Measurements from ENCODE around the gene CTBP1.
A peak's percentile ranks its signal among the peaks of the same experiment; 100 is the strongest.

The CTBP1 gene

DNA sequence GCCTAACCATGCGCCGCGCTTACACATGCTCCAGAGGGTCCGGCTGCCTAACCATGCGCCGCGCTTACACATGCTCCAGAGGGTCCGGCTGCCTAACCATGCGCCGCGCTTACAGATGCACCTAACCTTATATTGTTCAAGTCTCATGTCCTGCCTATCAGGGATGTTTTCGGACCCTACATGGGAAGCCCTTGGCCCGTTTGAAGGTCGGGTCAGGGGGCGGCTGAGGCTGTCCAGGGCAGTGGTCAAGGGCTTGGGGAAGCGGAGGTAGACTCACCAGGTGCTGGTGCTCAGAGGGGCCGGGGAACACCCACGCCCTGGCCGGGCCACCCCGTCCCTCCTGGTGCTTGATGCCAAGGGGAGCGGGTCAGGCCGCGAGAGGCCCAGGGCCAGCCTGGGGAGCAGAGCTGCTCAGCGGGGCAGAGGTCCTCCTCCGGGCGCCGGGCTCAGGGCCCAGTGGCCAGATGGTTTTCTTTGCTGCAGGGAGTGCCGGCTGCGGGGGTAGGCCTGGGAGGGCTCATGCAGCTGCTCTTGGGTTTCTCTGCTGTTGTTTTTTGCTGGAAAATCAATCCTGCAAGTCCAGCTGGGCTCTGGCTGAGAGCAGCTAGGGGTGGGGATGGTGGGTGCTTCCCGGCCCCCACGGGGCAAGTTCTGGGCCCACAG lies 41.2 kb downstream of the CTBP1 start:
- FAIRE-seq = peak; percentile 54

DNA sequence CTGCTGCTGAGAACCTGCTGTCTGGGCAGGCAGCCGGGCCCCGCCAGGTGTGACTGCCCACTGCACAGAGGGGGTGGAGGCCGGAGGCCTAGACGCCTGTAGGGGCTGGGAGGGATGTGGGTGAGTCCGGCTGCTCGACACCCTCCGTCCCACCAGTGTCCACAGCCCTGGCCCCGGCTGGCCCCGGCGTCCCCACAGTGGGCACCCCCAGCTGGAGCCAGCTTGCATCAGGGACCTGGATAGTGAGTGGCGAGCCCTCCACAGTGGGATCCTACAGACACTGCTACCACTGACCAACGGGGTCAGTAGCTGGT lies 41.8 kb downstream of the CTBP1 start:
- FAIRE-seq = no peak

DNA sequence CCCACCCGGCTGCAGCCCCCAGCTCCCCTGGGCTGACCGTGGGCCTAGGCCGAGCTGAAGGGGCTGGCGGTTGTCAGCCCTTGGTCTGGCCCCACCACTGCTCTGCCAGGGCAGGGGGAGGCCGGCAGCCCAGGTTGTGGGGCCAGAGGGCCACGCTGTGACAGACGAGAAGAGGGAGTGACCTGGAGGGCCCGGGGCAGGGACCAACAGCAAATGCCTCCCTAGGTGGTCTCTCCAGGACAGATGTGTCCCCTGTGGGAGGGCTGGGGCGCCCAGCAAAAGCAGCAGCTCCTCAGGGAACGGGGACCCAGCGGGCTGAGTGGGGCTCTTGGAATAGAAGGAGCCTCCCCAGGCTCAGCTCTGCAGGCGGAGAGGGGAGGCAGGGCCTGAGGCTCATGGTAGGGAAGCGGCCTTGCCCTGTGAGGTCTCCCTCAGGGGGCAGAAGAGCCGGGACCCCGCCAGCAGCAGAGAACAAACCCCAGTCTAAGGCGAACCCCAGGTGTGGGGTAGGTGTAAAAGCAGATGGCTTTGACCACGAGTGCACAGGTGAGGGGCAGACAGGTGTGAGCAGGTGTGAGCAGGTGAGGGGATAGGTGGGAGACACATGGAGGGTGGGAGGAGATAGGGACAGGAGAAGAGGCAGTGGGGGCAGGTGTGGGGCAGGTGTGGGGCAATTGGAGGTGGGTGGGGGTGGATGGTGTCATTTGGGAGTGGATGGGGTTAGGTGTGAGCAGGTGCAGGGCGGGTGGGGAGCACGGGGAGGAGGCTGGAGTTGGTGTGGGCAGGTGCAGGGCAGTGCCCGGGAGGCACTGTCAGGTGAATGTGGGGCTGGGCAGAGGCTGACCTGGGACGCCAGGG lies 42.4 kb downstream of the CTBP1 start:
- FAIRE-seq = no peak

DNA sequence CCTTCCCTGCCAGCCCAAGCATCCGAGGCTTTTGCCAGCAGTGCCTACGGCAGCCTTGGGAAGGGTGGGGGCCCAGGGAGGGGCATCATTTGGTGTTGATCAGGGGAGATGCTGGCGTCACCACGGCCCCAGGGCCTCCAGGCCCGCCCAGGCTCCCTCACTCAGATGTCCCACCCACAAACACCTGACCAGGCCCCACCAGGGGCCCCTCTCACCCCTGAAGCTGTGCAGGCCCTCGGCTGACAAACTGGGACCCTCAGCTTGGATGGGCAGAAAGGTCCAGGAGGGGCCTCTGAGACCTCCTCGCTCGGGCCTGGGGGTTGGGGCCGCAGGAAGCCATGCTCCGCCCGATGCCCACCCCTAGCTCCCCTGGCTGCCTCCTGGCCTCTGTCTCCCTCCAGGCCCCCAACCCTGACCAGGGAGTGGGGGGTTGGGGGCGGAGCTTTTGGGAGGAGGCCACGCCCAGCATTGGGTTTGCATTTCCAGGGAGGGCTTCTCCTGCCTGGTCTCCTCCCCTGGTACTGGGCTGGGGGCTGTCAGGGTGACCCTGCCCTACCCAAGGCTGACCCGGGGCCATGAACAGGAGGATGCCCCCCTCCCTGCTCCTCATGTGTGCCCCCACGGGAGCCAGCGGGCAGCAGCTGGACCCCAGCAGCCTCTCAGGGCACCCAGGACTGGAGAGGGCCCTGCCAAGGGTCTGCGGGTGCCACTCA lies 43.2 kb downstream of the CTBP1 start:
- no peak for FAIRE-seq

DNA sequence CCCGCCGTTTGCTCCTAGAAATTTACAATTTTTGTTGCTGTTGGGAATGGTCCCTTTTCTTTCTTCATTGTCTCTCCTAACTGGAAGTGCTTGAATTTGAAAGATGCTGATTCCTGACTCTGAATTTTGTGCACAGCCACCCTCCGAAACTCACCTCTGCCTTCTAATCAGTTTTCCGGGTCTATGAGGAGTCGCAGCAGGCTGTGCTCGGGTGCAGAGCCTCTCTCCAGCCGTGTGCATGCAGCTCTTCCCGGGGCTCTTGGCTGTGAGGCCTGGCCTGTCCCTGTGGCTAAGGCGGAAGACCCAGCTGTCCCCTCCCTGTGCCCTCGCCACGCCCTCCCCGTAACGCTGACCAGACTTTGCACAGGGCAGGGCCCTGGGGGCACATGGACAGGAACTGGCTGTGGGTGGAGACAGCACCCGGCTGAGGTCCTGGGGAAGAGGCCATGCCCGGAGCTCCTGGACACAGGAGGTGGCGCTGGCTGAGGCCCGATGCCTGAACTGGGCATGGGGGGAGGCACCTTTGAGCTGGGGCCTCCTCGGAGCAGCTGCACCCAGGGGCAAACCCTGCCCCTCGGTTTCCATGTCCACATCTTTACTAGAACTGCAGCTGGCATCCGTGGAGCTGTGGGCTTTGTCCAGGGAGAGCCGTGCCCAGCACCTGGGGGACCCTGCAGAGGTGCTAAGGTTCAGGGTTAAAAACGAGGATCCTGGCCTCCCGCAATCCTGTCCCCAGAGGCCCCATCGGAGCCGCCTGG lies 43.9 kb downstream of the CTBP1 start:
- FAIRE-seq = no peak

DNA sequence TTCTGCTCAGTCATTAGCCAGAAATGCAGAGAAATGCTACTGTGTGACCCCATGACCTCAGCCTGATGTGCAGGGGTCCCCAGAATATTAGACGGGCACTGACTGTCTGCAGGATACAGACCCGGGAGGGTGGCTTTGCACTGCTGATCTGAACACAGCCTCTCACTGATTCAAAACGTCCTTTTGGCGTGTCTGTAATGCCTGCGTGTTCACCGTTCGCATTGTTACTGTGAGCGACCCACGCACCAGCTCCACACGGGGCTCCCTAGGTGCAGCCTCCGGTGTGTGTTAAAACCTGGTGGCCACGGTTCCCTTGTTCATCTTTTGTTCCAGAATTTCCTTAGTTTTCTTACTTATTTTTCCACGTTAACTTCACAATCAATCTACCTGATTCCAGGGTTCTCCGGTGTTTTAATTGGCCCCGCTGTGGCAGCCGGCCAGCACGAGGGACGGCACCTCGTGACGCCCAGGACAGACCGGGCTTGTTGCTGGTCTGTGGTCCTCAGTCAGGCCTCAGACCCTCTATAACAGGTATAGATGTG lies 44.6 kb downstream of the CTBP1 start:
- no peak for FAIRE-seq

DNA sequence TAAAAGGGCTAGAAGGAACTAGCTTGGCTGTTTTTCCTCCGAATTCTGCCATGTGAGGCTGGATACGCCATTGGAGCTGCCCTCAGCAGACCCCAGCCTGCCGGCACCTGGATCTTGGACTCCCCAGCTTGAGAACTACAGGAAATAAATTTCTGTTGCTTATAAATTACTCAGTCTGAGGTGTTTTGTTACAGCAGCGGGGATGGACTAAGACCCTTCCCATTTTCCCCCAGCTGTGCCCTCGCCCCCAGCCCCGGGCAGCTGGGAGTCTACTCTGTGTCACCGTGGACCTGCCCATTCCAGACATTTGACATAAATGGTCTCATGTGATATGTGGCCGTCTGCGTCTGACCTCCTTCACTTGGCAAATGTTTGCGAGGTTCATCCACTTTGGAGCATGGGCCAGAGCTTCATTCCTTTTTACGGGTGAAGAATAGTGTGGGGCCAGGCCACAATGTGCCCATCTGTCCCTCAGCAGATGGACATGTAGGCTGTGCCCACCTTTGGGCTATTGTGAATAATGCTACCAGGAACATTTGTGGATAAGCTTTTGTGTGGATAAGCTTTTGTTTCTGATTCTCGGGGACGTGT lies 45.8 kb downstream of the CTBP1 start:
- FAIRE-seq = no peak

DNA sequence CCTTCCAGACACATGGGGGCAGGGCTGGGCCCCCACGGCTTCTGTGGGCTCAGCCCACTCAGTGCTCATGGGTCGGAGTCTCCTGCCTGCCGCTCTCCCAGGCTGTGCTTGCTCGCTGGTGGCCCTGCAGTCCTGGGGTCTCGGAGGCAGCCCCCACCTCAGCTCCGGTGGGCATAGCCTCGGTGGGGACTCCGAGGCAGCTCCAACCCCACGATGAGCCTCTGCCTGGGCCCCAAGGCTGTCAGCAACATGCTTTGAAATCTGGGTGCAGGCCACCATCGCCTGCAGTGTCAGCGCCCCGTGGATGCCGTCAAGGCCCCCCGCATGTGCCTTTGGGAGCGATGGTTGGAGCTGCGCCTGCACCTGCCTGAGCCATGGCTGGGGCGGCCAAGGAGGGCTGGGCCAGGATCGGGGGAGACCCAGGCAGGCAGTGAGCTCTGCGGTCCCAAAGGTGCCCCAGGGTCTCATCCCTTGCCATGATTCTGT lies 46.4 kb downstream of the CTBP1 start:
- no peak for FAIRE-seq

DNA sequence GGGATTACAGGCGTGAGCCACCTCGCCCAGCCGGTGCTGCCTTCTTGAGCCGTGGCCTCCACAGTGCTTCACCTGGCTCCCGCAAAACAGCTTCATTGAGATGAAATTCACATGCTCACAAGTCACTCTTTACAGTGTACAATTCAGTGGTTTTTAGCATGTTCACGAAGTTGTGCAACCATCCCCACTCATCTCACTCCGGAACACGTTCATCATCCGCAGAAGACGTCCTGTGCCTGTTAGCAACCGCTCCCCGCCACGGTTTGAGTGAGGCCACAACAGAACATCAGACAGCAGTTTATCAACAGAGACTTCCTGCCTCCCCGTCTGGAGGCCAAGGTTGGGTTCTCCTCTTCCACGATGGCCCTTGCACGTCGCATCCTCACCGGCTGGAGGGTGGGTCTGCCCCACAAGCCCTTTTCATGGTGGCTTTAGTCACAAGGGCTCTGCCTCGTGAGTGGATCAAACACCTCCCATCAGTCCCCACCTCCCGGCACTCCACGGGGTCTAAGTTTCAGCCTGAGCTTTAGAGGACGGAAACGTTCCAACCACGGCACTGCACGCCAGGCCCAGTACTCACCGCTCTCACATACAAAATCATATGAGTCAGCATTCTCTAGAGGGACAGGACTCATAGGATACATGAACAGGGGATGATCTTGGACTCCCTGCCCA lies 46.9 kb downstream of the CTBP1 start:
- no peak for FAIRE-seq

DNA sequence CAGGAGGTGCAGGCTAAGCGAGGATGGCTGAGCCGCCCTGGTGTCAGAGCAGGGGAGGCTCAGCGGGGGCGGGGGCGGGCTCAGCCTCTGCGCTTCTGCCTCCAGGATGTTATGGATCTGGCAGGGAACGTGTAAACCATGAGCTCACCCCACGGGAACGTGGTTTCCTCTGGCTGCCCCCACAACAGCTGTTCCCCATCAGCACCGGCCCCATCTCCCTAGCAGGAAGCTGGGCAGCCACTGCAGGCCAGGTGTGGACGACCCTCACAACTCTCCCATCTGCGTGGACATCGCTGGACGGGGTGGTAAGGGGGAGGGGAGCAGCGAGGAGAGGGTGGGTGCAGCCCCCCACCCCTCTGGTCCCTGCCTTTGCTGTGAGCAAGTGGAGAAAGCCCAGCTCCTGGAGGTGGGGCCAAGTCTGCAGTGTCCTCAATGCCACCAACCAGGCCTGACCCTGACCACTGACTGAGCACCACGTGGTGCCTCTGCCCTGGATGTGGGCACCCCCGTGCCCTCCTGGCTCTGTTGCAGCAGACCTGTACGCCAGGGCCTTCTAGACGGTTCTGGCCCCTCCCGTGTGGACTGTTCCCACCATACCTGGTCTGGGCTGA lies 48.4 kb downstream of the CTBP1 start:
- FAIRE-seq = no peak

DNA sequence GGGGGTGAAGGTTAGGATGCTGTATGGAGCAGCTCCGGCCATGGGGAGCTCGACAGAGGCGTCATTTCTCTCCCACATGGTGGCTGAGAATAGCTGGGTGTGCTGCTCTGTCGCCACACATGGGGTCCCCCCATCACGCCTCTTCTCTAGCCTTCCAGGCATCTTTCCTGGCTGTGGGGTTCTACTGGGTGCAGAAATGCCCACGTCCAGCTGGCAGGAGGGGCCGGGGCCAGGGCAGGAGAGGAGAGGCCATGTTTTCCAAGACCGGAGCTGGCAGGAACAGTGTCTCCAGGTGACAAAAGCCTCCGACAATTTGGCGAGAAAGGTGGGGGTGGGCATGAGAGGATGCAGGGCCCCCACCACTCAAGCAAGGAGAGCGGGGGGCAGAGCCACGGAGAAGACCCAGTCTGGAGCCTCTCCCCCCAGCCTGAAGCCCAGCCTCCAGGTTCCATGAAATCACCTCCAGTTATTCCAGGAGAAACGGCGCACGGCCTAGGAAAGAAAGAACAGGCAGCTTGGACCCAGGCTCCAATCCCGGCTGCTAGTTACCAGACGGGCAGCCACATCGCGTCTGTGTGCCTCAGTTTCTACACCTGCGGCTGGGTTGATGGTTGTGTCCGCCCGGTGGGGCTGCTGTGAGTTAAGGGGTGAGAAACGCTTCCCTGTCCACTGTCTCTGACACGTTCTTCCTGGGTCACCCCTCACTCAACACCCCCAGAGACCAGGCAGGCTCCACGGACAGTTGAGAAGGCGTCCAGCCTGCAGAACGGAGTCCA lies 49.2 kb downstream of the CTBP1 start:
- no peak for FAIRE-seq

DNA sequence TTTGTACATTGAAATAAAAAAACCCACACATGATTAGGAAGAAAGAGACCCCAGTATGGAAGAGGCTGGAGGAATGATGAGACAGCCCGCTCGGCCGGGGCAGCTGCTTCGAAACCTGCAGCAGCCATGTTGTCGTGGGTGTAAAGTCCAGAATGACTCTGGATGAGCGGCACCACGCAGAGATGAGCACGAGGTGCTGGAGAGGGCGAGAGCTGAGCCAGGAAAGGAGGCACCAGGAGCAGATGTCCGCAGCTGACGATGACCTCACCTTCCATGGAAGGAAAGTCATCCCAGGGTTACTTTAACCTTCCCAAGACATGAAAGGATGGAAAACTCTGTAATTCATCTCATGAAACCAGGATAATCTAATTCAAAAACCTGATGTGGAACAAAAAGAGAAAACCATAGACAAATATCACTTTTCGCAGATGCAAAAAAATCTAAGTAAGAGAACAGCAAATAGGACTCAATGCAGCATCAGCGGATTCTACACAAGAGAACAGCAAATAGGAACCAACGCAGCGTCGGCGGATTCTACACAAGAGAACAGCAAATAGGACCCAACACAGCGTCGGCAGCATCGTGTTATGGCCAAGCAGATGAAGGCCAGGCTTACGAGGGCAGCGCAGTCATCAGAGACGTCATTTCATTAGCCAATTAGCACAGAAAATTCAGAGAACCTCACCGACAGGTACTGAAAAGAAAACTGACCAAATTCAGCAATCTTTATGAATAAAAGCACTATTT lies 50.7 kb downstream of the CTBP1 start:
- no peak for FAIRE-seq

DNA sequence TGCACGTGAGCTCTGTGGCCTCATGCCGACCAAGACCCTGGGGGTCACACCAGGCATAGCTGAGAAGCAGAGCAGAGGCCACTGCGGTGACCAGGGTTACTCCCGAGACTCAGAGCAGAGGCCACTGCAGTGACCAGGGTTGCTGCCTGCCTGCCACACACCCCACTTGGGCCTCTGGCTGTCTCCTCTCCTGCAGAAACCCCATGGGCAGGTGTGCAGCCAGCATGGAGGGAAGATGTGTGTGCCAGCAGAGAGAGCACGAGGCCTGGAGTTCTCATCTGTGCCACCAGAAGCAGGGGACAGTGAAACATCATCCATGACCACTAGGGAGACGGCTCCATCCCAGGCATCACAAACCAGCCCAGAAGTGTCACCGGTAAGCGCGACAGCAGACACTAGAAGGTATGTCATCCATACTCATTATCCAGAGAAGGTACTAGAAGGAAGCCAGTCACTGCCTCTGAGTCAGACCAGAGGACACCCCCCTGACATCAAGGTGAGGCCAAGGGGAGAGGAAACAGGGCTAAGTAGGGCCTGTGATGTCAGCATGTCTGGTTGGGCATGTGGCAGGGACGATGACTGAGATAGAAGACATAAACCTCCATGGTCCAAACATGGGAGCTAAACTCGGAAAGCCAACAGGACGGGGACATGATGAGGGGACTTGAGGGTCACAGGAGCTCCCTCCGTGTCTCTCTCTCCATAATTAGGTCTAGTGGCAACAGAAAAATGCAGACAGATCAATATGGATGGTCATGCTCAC lies 52.3 kb downstream of the CTBP1 start:
- no peak for FAIRE-seq

DNA sequence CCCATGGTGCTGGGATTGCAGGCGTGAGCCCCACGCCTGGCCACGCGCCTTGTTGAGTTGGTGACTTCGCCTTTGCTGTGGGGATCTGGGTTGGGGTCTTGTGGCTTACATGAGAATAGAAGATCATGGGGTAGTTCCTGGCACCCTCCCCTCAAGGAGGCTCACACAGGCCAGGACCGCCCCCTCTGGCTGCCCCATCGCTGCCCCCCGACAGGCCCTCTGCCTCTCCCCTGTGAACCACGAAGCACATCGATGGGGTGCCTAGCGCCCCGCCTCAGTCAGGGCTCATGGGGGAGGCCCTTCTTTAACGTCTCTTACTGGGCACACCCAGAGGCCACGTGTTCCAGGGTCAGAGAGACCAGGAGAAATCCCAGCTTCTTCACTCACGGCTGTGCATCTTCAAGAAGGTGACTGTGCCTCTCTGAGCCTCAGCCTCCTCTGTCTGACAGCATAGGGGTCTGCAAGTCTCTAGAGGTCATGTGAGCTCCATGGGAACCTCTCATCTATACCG lies 53.0 kb downstream of the CTBP1 start:
- FAIRE-seq = no peak

DNA sequence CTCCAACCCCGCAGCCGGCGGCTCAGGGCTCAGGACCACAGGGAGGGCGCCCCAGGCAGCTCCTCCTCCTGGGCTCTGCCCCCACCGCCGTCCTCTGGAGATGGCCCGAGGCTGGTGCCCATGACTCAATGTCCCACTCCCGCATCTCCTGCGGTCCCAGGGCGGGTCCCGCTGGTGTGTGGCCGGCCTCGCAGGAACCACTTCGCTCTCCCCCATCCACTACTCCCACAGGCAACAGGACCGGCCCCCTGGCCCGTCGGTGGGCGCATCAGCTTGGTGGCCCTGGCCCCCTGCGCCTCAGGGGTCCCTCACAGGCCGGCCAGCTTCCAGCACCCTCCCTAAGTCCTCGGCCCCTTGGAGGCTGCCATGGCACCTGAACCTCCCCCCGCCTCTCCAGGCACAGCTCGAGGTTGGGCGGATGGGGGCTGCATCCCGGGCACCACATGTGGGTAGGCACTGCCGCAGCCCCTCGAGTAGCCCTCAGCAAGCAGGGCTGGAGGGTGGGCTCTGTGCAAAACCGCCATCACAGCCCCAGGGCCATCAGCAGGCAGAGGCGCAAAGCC lies 53.7 kb downstream of the CTBP1 start:
- no peak for FAIRE-seq

DNA sequence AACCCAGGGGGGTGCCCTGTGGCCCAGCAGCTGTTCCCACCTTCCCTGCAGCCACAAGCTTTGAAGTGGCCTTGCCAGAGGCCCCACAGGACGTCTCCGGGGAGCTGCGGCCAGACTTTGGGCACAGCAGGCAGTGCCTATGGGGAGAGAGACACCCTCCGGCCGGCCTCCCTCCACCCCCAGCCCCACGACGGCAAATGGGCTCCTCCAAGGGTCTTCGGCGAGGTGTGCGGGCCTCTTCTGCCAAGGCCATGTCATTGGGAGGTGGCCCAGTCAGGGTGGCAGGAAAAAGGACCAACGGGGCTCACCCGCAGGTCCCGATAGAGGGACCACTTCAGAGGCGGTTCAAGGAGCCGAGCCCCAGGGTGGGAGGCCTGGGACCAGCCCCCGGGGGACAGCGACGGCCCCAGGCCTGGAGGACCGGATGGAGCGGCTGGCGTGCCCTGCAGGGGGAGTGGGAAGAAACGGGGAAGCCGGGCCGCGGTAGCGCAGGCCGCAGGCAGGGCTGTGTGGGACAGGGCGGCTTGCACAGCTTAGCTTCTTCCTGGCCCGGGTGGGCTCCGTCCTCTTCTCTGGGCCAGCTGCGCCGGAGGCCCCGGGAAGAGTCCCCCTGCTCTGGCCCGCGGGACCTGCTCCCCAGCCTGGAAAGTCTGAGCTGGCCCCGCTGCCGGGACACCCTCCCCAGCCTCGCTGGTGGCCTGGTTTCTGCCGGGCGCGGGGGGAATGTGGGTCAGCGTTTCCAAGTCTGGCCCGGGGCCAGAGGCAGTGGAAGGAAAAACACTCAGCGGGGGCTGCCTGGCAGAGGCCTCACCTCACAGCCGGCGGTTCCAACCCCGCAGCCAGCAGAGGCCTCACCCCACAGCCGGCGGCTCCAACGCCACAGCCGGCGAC lies 54.7 kb downstream of the CTBP1 start:
- no peak for FAIRE-seq

Measured in endometrium (tissue), 2 donors.